ELR (cell line): ENCODE measurements around the gene UBN2.
"Not testable (repeated sequence)": the region's sequence is repeated elsewhere in the genome, so short reads cannot be mapped to it uniquely, and the experiment has no call there.

Experiments used
- DNase-seq: peaks from one replicate; pipeline ENCODE4 v3.0.0-alpha.2; 2015; ENCODE audit warnings: low read depth

Gene UBN2

DNA sequence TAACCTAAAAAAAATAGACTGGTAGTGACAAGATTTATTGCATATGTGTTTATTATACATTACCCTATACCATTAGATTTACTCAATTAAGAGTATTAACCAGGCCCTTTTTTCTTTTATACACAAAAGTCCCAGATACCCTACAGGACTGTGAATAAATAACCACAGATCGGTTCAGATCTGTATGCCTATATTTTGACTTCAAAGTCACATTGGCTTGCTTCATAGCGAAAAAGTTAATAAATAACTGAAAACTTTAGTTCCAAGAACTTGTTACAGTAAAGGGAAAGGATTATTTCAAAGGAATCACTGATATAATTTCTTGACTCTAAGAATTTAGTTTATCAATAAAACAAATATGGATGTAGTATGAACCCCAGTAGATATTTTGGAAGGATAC, 68.3 kb downstream of the UBN2 start:
- DNase-seq = no peak

DNA sequence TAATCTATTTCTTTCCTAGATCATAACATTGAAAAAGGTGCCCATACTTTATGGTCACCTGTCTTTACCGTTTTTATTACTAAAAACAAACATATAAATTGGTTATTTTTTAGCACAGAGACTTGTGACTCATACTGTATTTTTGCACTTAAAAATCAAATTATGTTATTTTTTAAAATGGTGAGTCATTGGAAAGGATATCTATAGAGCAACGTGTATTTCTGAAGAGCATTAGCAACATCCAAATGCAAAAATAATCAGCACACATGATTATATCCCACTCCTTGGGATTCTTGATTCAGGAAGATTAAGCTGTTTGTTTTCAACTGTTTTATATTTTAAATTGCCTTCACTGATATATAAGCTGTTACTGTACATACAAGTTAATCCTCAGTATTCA, 69.4 kb downstream of the UBN2 start:
- DNase-seq = peak; percentile 10

DNA sequence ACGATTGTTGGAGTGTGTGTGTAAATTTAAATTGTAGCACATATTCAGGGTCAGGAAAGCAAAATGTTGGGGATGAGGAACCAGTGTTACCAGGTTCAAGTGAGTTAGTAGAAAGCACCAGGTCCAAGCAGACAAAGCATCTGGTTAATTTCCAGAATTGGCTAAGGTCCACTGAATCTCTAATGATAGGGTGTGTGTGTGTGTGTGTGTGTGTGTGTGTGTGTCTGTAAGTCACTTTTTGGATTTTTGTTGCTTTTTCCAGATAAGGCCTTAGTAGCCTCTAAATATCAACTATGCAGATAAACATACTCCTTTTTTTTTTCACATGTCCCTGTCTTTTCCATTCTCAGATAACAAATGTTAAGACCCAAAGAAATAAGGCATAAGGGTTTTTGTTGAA, 73.5 kb downstream of the UBN2 start:
- DNase-seq = no peak

DNA sequence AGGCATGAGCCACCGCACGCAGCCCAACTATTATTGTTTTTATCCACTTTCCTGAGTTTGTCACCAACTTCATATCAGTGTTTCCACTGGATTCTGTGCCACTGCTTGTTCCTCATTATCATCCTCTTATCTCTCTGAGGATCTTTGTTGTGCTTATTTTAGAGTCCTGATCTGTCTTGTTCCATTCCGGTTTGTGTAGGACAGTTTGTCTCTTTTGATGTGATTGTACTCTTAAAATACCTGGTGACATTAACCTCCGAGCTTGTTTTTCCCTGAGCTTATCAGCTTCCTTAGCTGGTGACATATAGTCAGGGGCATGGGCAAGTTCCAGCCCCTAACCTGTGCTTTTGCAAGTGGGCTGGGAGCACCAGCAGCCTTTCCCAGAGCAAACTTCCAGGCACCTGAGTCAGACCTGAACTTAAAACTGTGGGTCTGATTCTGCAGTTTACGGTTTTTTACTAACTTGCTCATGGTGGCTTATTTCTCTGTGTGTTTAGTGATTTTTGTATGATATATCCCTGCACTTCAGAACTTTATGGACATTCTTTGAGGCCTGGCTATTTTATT, 87.0 kb downstream of the UBN2 start:
- no peak for DNase-seq

DNA sequence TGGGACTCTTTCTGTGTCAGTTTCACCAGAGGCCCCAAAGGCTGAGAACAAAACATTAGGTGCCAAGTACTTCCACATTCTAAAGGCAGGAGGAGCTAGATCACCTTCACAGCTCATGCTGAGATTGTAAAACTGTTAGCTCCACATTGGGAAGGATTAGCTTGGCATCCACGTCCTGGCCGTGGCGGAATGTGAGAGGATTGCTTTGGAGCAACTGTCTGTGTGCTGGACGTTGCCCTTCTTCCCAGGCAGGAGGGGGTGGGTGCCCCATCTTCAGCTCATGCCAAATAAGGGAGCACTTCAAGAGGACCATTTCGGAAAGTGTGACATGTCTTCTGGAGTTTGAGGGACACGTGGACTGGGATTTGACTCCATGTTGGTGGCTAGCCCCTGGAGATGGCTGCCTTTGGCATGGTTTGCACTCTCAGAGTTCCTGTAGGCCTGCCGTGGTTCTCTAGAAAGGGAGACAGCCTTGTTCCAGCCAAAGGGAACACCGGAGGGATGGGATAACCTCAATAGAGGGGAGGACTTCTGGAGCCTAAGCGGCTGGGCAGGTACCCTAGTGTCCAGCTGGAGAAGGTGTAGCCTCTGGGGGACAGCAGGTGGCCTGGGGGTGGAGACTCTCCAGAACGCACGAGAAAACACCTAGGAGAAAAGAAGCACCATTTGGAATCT, 90.2 kb downstream of the UBN2 start:
- peak; percentile 55 for DNase-seq

DNA sequence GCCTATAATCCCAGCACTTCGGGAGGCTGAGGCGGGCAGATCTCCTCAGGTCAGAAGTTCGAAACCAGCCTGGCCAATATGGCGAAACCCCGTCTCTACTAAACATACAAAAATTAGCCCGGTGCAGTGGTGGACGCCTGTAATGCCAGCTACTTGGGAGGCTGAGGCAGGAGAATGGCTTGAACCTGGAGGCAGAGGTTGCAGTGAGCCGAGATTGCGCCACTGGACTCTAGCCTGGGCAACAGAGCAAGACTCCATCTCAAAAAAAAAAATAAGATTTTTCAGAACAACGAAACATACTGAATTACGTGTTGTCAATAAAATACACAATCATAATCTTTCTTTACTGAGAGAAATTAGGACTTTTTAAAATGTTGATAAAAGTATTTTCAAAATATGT, 93.7 kb downstream of the UBN2 start:
- not testable (repeated sequence) for DNase-seq

DNA sequence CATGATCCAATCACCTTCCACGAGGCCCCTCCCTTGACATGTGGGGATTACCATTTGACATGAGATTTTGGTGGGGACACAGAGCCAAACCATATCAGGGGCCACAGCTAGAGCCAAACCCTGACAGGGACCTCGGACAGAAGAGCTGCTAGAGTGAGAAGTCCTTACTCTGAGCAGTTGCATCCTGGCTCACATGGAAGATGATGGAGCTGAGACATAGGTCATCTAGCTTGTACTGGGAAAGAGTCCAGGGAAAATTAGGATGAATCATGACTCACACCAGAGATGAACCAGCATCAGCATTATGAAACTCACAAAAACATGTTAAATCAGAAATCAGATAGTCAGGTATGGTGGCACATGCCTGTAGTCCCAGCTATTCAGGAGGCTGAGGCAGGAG, 97.3 kb downstream of the UBN2 start:
- DNase-seq = peak; percentile 85

DNA sequence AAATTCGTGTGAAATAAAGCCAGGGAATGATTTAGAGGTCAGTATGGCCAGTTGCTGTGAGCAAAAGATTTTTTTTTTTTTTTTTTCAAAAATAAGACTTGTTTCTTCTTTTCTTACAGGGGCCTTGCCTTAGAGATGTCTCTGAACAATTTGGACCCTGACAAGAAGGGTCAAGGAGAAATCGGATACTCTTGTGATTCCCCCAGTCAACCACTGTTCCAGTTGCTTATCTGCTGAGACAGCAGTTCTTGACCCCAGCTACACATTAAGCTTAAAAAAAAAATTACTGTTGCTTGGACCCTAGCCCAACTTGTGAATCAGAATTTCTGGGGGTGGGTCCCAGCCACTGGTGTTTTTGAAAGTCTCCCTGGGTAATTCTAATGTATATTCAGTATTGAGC, 98.1 kb downstream of the UBN2 start:
- no peak for DNase-seq

DNA sequence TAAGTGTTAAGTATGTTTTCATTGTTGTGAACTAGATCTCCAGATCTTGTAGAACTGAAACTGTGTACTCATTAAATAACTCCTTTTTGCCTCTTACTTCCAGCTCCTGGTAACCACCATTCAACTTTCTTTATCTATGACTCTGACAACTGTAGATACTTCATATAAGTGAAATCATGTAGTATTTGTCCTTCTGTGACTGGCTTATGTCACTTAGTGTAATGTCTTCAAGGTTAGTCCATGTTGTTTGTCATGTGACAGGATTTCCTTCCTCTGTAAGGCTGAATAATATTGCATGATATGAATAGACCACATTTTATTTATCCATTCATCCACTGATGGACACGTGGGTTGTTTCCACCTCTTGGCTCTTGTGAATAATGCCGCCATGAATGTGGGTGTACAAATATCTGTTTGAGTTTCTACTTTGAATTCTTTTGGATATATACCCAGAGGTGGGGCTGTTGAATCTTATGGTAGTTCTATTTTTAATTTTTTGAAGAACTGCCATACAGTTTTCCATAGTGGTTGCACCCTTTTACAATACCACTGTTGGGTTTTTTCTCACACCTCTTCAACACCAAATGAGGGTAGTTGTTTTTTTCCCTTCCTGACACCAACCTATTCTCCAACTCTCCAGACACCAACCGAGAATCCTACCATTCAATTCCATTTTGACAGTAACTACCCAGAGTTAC, 99.4 kb downstream of the UBN2 start:
- DNase-seq = no peak

DNA sequence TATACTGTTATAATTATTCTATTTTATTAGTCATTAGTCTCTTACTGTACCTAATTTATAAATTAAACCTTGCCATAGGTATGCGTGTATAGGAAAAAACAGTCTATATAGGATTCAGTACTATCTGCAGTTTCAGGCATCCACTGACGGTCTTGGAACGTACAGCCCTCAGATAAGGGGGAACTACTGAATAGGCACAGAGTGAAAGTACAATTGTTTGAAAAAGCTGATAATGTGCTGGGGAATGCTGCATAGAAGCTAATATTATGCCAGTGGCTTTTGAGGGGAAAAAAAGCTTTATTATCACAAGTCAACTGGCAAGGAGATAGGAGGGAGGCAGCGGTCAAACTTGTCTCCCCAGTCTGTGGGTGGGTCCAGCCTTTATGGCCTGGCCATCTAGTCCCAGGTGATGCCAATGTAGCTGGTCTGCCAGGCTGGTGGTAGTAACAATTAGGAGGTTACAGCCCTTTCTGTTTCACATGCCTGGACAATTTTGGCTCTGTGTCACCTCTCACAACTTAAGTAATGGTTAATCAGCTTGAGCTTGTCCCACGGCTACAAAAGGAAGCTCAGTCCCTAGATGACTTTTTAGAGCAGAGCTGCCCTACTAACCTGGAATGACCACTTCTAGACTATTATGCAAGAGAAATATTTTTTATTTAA, 101.8 kb downstream of the UBN2 start:
- DNase-seq = no peak

DNA sequence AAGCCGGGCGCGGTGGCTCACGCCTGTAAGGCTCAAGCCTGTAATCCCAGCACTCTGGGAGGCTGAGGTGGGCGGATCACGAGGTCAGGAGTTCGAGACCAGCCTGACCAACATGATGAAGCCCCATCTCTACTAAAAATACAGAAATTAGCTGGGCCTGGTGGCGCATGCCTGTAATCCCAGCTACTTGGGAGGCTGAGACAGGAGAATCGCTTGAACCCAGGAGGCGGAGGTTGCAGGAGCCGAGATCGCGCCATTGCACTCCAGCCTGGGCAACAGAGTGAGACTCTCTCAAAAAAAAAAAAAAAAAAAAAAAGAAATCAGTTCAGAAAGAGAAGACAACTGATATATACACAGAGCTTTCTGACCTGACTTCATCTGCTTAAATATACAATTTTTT, 102.4 kb downstream of the UBN2 start:
- not testable (repeated sequence) for DNase-seq

DNA sequence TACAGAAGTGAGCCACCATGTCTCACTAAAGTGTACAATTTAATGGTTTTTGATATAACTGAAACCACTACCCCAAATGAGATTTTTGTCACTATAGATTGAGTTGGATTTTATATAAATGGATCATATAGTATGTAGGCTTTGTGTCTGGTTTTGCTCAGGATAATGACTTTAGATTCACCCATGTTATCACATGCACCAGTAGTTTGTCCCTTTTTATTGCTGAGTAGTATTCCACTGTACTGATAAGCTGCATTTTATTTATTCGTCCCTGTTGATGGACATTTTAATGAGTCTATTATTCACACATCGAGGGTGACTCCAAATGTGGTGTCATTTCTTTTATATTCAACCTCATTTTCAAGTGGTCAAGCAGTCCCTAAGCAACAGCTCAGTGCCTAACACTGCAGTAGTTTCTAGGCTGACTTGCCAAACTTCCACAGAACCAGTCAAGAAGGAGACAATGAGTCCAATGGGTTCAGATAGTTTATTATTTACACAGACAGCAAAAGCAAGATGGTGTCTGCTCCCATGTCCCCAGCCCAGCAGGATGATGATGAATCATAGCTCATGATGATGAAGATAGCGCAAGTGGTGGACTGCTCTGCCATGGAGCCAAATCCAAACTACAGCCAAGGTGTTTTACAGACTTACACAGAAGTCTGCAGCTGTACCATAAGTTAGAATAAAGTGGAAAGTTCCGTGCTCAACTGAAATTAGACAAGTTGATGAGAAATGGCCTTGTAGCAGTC, 103.5 kb downstream of the UBN2 start:
- DNase-seq = peak; percentile 6

DNA sequence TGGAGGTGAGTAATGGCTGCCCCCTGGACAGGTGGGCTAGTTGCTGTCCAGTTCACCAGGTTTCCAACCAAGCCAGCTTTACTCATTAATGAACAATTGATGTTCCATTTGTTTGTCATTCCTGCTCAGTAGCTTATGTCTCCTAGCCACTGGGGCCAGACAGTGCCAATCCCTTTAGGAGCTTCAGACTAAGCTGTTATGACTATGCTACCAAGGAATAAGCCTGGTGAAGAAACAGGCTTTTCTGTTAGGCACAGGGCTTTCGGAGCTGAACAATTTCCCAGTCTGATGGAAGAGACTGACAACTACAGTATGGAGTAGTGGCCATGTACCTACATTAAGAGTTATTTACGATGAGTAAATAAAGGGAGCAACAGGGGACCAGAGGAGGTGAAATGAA, 108.0 kb downstream of the UBN2 start:
- no peak for DNase-seq

DNA sequence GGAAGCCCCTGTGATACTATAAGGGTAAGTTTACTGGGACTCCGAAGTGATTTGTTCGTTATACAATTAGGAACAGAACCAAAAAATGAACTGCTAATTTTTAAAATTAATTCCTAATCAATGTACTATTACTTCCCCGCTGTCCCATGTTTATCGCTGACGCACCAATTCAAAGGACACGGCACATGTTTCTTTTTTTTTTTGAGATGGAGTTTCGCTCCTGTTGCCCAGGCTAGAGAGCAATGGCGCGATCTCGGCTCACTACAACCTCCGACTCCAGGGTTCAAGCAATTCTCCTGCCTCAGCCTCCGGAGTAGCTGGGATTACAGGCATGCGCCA, 108.6 kb downstream of the UBN2 start:
- no peak for DNase-seq

DNA sequence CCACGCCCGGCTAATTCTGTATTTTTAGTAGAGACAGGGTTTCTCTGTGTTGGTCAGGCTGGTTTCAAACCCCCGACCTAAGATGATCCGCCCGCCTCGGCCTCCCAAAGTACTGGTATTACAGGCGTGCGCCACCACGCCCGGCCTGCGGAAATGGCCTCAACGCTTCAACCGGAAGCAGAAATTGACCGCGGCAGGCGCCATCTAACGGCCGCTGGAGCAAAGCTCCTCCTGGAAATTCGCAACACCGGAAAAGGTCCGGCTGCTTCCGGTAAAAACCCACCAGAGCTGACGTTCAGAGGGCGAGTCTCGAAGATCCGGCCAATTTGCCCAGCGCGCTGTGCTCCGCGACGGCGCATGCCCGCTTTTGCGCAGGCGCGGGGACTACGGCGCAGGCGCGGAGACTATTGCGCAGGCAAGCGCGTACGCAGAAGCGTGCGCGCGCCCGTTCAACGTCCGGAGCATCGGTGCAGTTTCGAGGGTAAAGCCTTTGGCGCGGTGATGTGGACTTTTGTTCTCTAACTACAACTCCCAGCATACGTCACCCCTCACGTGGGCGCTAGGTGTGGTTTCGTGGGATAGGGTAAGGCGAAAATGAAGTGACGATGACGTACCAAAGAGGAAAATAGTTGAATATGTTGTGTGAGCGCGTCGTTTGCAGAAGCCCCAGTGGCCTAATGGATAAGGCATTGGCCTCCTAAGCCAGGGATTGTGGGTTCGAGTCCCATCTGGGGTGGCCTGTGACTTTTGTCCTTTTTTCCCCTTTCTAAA, 109.2 kb downstream of the UBN2 start:
- DNase-seq = peak; percentile 98

DNA sequence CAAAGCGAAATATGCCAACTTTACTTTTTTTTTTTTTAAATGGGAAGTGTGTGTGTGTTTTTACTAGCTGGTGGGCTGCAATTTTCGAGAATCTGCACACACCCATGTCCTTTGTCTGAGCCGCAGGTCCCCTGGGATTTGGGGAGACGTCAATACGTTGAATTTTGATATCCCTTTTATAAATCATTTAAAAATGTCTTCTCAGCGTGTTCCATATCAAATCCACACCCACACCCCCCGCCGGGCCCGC, 109.7 kb downstream of the UBN2 start:
- DNase-seq = no peak

DNA sequence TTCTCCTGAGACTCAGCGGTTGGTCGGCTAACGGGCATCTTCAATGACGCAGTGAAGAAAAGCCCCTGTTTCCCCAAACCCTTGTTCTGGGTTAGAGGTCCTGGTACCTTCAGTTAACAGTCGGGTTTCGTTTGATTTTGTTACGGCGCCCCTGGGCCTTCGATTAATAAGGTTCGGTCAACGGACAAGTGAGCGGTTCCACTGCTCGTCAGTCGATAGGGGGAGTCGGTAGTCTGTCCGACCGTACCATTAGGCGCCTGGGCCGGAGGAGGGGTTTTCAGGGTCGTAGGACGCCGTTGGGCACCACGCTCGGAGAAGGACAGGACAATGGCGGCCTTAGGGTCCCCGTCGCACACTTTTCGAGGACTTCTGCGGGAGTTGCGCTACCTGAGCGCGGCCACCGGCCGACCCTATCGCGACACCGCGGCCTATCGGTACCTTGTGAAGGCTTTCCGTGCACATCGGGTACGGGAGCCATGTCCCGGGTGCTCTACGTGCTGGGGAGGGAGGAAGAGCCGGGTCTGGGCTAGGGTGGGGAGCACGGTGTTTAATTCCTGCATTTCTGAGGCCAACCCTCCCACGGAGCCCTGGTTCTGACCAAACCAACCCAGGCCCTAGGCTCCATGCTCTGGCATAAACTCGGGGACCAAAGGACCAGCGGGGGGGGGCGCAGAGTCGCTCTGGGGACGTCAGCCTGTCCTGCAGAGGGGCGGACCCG, 110.2 kb downstream of the UBN2 start, which contains the start of gene FMC1:
Gene FMC1 (plus strand): TSS at position 280 of the 718 bp plus-strand sequence. CDS start 48 bp downstream, at position 328.
- peak; percentile 93 for DNase-seq

DNA sequence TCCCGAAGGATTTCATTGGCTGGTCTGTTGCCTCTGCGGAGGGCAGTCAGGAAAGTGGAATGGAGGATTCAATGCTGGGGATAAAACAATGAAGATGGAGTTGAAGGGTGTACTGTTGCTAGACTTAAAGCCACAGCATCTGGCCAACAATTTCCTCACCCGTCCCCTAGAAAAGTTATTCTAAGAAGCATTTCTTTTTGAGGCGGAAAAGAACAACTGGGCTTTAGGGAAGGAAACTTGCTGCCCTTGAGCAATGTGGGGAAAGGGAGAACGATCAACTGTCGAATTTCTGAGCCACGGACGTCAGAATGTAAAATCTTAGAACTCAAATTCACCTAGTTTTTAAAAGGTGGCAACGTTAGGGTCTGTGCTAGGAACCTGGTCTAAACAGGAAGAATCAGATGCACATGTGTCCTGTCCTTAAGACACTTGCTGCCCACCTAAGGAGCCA, 110.8 kb downstream of the UBN2 start:
- no peak for DNase-seq

DNA sequence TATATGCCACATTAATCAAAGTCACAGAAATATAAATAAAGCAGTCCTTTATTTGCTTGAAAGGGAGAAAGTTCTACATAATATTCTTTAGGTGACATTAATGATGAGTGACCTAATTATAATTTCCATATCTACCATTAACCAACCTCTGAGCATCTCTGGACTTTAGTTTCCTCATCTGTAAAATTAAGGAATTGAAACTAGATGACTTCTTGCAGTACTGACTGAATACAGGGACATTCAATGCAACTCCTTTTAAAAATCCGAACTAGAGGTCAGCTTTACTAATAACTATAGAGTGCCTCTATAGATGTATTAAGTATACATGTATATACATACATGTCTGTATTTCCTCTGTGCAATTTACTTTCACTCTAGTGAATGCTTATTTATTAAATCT, 114.0 kb downstream of the UBN2 start:
- no peak for DNase-seq

DNA sequence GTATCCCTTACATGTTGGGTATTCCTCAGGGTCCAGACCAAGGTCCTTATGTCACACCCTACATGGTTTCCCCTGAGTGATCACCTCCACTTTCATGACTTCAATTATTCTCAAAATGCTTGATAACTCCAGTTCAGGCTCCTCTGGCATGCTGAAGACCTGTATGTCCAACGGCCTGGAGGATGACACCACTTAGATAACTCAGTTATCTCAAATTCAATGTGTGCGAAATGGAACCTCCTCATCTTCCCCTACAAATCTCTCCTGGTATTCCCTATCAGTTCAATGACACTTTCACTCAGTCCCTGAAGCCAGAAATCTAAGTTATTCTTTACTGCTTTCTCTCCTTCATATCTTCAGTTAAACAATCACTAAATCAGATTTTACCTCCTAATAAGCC, 120.0 kb downstream of the UBN2 start:
- no peak for DNase-seq

DNA sequence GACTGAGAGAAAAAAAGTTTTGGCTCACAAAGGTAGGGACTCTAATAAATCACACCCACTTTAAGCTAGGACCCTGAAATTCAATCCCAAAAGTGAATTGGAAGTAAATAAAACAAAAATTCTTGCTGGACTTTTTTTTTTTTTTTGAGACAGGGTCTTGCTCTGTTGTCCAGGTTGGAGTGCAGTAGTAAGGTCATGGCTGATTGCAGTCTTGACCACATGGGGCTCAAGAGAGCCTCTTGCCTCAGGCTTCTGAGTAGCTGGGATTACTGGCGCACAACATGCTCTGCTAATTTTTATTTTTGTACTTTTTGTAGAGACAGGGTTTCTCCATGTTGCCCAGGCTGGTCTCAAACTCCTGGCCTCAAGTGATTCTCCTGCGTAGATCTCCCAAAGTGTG, 123.7 kb downstream of the UBN2 start:
- no peak for DNase-seq
